DMS 273 treated with DMSO at 0.1 percent for 48 hours (cell line): ENCODE results near the gene TFF3.

Experiments
- DNase-seq: peaks from one replicate; lab custom pipeline; 2025; lab: John Stamatoyannopoulos, UW

The TFF3 gene

DNA sequence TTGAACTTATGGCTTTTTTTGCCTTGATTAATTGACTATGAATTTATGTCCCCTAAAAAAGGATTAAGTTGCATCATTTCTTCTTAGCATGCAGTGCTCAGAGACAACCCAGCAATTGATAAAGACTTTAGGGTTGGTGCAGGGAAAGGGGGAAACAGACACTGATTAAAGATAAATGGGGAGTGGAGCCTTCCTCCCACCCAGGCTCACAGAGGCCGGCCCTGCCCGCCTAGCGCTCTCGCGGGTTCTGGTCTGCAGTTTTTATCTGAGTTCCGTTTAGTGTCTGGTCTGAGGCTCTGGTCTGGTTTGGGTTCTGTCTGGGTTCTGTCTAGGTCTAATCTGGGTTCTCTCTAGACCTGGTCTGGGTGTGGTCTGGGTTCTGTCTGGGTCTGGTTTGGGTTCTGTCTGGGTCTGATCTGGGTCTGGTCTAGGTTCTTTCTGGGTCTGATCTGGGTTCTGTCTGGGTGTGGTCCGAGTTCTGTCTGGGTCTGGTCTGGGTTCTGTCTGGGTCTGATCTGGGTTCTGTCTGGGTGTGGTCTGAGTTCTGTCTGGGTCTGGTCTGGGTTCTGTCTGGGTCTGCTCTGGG lies 48.1 kb downstream of the TFF3 start:
- no peak for DNase-seq

DNA sequence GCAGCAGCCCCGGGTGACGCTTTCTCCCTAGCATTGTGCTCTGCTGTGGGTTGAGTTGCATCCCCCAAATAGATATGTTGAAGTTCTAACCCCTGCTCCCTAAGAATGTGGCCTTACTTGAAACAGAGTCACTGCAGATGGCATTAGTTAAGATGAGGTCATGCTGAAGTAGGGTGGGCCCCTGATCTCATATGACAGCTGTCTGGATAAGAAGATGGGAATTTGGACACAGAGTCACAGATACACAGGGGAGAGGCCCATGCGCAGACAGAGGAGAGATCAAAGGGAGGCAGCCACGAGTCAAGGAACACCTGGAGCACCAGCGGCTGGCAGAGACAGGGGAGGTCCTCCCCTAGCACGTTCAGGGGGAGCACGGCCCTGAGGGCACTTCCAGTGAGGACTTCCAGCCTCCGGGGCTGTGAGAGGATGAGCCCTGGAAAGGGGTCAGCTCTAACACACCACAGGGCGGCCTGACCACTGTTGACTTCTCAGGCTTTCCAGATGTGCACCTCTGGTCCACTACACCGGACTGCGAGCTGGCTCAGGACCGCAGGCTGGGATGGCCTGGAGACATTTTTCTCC lies 49.9 kb downstream of the TFF3 start:
- no peak for DNase-seq

GRCh38 chr21:42264245-42265195 lies 50.7 kb downstream of the TFF3 start:
- no peak for DNase-seq

DNA sequence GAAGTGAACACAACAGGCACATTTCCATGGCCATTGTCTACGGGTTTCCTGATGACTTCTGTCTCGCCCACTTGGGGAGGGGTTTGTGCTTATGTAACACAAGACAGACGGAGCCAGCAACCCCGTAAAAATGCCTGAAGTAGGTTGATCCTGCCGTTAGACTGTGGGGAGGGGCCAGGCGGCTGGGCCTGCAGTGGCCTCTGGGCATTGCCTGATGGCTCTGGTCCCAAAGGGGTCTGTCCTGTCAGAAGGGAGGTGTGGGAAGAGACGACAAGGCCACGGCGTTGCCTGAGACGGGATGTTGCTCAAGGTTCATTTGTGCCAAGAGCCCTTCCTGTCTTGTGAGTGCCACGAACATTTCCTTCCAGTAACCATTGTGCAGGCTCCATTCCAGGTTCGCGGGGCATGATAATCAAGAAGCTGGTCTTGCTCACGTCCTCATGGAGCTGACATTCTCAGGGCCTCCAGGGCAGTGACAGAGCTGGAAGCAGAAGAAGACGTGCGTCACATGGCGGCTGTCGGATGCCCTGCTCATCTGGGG lies 51.5 kb downstream of the TFF3 start:
- DNase-seq: no peak

DNA sequence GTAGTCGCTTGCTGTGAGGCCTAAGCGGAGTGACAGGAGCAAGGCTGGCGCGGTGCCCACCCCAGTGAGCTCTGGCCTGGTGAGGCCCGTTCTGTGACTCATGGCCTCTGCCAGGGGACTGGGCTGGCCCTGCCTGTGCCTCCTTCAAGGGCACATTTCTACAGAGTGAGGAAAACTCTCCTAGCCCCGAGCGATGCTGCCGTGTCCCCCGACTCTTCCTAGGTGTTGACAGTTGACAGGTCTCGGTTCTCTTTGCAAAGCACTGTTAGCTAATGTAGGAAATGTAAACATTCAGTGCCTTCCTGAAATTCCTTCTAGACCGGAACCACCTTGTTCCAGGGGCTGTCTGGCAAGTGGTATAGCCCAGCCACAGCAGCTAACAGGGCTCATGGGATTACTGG lies 52.4 kb downstream of the TFF3 start:
- DNase-seq: no peak

GRCh38 chr21:42261829-42262200 lies 53.4 kb downstream of the TFF3 start:
- no peak for DNase-seq
